Esophagus squamous epithelium (tissue), 4 donors: ENCODE data around the gene CYP2R1.

Experiments used
- POLR2A ChIP-seq, 4 donors: fragments of 450-650 bp; IDR thresholded peaks; one replicate each; pipeline ENCODE4 v1.6.1; 2017; ENCODE audit warnings: antibody characterized with exemption in 4 of 4, mild to moderate bottlenecking in 4 of 4, moderate library complexity in 3 of 4
- TF ChIP-seq, protein P1 (sequence below), 6 experiments: fragments of 450-650 bp in 4 of 6; fragments of 200-600 bp in 2 of 6; sonication (generic) in 2 of 6; IDR thresholded peaks; one replicate each; pipeline ENCODE4 v1.5.1; 2016 to 2019; ENCODE audit warnings: antibody characterized with exemption in 6 of 6, mild to moderate bottlenecking in 4 of 6, moderate library complexity in 4 of 6

GRCh38 chr11:14875163-14875562 lies 16.9 kb downstream of the CYP2R1 start:
- TF ChIP-seq POLR2A (IDR thresholded peaks at IDR 0.05), result no peak
- TF ChIP-seq, protein P1, sequence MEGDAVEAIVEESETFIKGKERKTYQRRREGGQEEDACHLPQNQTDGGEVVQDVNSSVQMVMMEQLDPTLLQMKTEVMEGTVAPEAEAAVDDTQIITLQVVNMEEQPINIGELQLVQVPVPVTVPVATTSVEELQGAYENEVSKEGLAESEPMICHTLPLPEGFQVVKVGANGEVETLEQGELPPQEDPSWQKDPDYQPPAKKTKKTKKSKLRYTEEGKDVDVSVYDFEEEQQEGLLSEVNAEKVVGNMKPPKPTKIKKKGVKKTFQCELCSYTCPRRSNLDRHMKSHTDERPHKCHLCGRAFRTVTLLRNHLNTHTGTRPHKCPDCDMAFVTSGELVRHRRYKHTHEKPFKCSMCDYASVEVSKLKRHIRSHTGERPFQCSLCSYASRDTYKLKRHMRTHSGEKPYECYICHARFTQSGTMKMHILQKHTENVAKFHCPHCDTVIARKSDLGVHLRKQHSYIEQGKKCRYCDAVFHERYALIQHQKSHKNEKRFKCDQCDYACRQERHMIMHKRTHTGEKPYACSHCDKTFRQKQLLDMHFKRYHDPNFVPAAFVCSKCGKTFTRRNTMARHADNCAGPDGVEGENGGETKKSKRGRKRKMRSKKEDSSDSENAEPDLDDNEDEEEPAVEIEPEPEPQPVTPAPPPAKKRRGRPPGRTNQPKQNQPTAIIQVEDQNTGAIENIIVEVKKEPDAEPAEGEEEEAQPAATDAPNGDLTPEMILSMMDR (IDR thresholded peaks at IDR 0.05), result no peak
